A549 (cell line): Measurements from ENCODE around the gene TMTC2. TPM values are rescaled to one million over a fixed set of nuclear protein-coding genes. Genes with fewer than 3 reads are reported as not detected.
A peak's percentile ranks its signal among the peaks of the same experiment; 100 is the strongest.

ENCODE experiments used
- ATAC-seq, 2 experiments: fragments of 200-7000 bp in 1 of 2; fragments of >200 bp in 1 of 2; cut with Nextera tagmentation in 1 of 2; cut with Tn5 transposase in 1 of 2; 3 replicates each; pipeline versions ENCODE4 v1.8.0 to v1.9.1; 2018 to 2020; ENCODE audit warnings: mild to moderate bottlenecking in 1 of 2, moderate library complexity in 1 of 2
- CTCF ChIA-PET: fragments of 300-600 bp; sonication (Branson Sonifier 250); formaldehyde crosslinking; extraction: SDS; loops from one replicate; lab custom pipeline; 2021; ENCODE audit warnings: antibody characterized with exemption, inconsistent platforms; lab: Yijun Ruan, JAX
- POLR2A ChIA-PET: fragments of 350-600 bp; formaldehyde crosslinking; extraction: SDS; loops from one replicate; lab custom pipeline; 2021; ENCODE audit warnings: antibody characterized with exemption, inconsistent platforms; lab: Yijun Ruan, JAX
- DNase-seq, 2 experiments: peaks; one replicate each; pipeline versions ENCODE4 v3.0.0 to v3.0.0-alpha.2; 2011 to 2016; ENCODE audit warnings: low read depth in 1 of 2, low spot score in 1 of 2
- FAIRE-seq: peaks from 2 replicates; lab custom pipeline; 2011; peaks lifted over from hg19 to GRCh38; lab: Jason Lieb, UNC
- H3K27ac ChIP-seq, 2 experiments: fragments of >200 bp; sonication (Bioruptor Twin); formaldehyde crosslinking; 3 replicates each; pipeline ENCODE4 v1.5.1; 2016 to 2017
- H3K4me1 ChIP-seq: fragments of >200 bp; sonication (Bioruptor Twin); formaldehyde crosslinking; 3 replicates; pipeline ENCODE4 v1.6.1; 2016
- H3K4me2 ChIP-seq: fragments of >200 bp; sonication (Bioruptor Twin); formaldehyde crosslinking; 3 replicates; pipeline ENCODE4 v1.6.1; 2016
- H3K4me3 ChIP-seq: fragments of >200 bp; sonication (Bioruptor Twin); formaldehyde crosslinking; 3 replicates; pipeline ENCODE4 v1.5.1; 2016
- H3K9me3 ChIP-seq: fragments of >200 bp; sonication (Bioruptor Twin); formaldehyde crosslinking; 3 replicates; pipeline ENCODE4 v1.6.1; 2016
- CBX2 ChIP-seq: fragments of 200-600 bp; sonication (generic); IDR thresholded peaks from 2 replicates; pipeline ENCODE4 v1.6.1; 2016; ENCODE audit warnings: low read depth, mild to moderate bottlenecking, borderline replicate concordance
- CBX8 ChIP-seq: fragments of 200-600 bp; sonication (generic); IDR thresholded peaks from 2 replicates; pipeline ENCODE4 v1.6.1; 2016
- CEBPB ChIP-seq, 2 experiments: fragments of >200 bp in 1 of 2; sonication (Bioruptor Twin) in 1 of 2; formaldehyde crosslinking in 1 of 2; IDR thresholded peaks; 2 replicates each; pipeline ENCODE4 v1.6.1; 2012 to 2016
- CHD2 ChIP-seq: fragments of 150-350 bp; IDR thresholded peaks from 2 replicates; pipeline ENCODE4 v1.6.1; 2014; ENCODE audit warnings: low read length; ENCODE audit not compliant: partially characterized antibody
- EHF ChIP-seq: fragments of 250-450 bp; sonication (Bioruptor Pico); IDR thresholded peaks from 2 replicates; pipeline ENCODE4 v1.5.0; 2020; ENCODE audit warnings: mild to moderate bottlenecking
- EHMT2 ChIP-seq: fragments of 200-600 bp; sonication (generic); IDR thresholded peaks from 2 replicates; pipeline ENCODE4 v1.6.1; 2016; ENCODE audit warnings: antibody characterized with exemption, low read depth, mild to moderate bottlenecking, moderate library complexity
- EP300 ChIP-seq, 2 experiments: fragments of >200 bp; sonication (Bioruptor Twin); formaldehyde crosslinking; IDR thresholded peaks; 2 replicates in 1 of 2; 3 replicates in 1 of 2; pipeline ENCODE4 v1.6.1; 2016 to 2017
- ESRRA ChIP-seq: fragments of 150-350 bp; IDR thresholded peaks from 2 replicates; pipeline ENCODE4 v1.6.1; 2014; ENCODE audit warnings: mild to moderate bottlenecking, low read length, borderline replicate concordance
- FOSB ChIP-seq: fragments of 250-450 bp; sonication (Bioruptor Pico); IDR thresholded peaks from 2 replicates; pipeline ENCODE4 v1.5.0; 2020; ENCODE audit warnings: mild to moderate bottlenecking, moderate library complexity
- FOSL2 ChIP-seq, 2 experiments: fragments of 450-650 bp in 1 of 2; fragments of >200 bp in 1 of 2; sonication (Bioruptor Twin) in 1 of 2; formaldehyde crosslinking; IDR thresholded peaks; 2 replicates each; pipeline versions ENCODE4 v1.5.0 to v1.6.1; 2016 to 2020; ENCODE audit warnings: mild to moderate bottlenecking in 1 of 2, moderate library complexity in 1 of 2
- GATA3 ChIP-seq: IDR thresholded peaks from 2 replicates; pipeline ENCODE4 v1.6.1; 2012; ENCODE audit warnings: borderline replicate concordance
- HEYL ChIP-seq: fragments of 250-450 bp; sonication (Bioruptor Pico); IDR thresholded peaks from 2 replicates; pipeline ENCODE4 v1.8.0; 2021; ENCODE audit warnings: mild to moderate bottlenecking, moderate library complexity
- HMGXB4 ChIP-seq: fragments of 250-450 bp; sonication (Bioruptor Pico); IDR thresholded peaks from 2 replicates; pipeline ENCODE4 v1.5.0; 2021; ENCODE audit warnings: mild to moderate bottlenecking, moderate library complexity, borderline replicate concordance
- HOXA7 ChIP-seq: fragments of 250-450 bp; sonication (Bioruptor Pico); IDR thresholded peaks from 2 replicates; pipeline ENCODE4 v1.5.0; 2020; ENCODE audit warnings: mild to moderate bottlenecking, moderate library complexity
- HOXB5 ChIP-seq: fragments of 250-450 bp; sonication (Bioruptor Pico); IDR thresholded peaks from 2 replicates; pipeline ENCODE4 v1.5.0; 2020; ENCODE audit warnings: mild to moderate bottlenecking, moderate library complexity
- JUNB ChIP-seq: fragments of >200 bp; sonication (Bioruptor Twin); formaldehyde crosslinking; IDR thresholded peaks from 2 replicates; pipeline ENCODE4 v1.6.1; 2016
- KDM1A ChIP-seq: fragments of 200-600 bp; sonication (generic); IDR thresholded peaks from 2 replicates; pipeline ENCODE4 v1.6.1; 2016; ENCODE audit warnings: low read depth, mild to moderate bottlenecking
- MYC ChIP-seq: IDR thresholded peaks from 2 replicates; pipeline ENCODE4 v1.6.1; 2012; ENCODE audit warnings: mild to moderate bottlenecking, inconsistent platforms, low read length, improper control_type of control experiment, borderline replicate concordance
- PBX3 ChIP-seq: IDR thresholded peaks from 2 replicates; pipeline ENCODE4 v1.6.1; 2012
- POLR2AphosphoS2 ChIP-seq: conservative IDR thresholded peaks from 2 replicates; pipeline ENCODE4 v1.6.1; 2012; ENCODE audit warnings: low read length, improper control_type of control experiment, inconsistent platforms
- RAD21 ChIP-seq, 2 experiments: fragments of >200 bp in 1 of 2; sonication (Bioruptor Twin) in 1 of 2; formaldehyde crosslinking in 1 of 2; IDR thresholded peaks in 1 of 2; conservative IDR thresholded peaks in 1 of 2; 2 replicates in 1 of 2; 3 replicates in 1 of 2; pipeline ENCODE4 v1.6.1; 2012 to 2018; ENCODE audit warnings: inconsistent platforms in 1 of 2
- RCOR1 ChIP-seq: fragments of 150-350 bp; IDR thresholded peaks from 2 replicates; pipeline ENCODE4 v1.6.1; 2014; ENCODE audit warnings: antibody characterized with exemption, low read length, low read depth
- RNF2 ChIP-seq: fragments of 200-600 bp; sonication (generic); IDR thresholded peaks from 2 replicates; pipeline ENCODE4 v1.6.1; 2016; ENCODE audit warnings: low read depth, mild to moderate bottlenecking, antibody characterized with exemption, moderate library complexity, borderline replicate concordance
- SREBF2 ChIP-seq: fragments of 450-650 bp; IDR thresholded peaks from 2 replicates; pipeline ENCODE4 v1.6.1; 2014; ENCODE audit warnings: mild to moderate bottlenecking, moderate library complexity
- TP53 ChIP-seq: fragments of 250-450 bp; sonication (Bioruptor Pico); IDR thresholded peaks from 2 replicates; pipeline ENCODE4 v1.5.0; 2021; ENCODE audit warnings: mild to moderate bottlenecking, moderate library complexity
- ZNF302 ChIP-seq: fragments of 250-450 bp; sonication (Bioruptor Pico); IDR thresholded peaks from 2 replicates; pipeline ENCODE4 v1.9.0; 2021; ENCODE audit warnings: inconsistent platforms, mild to moderate bottlenecking, moderate library complexity
- WGBS: methylation state at CpG from one replicate; pipeline ENCODE4 v1.1.6; 2017; ENCODE audit errors: missing lambda C conversion rate; 5-methylcytosine and 5-hydroxymethylcytosine counted together
- polyA plus RNA-seq, 4 experiments: library from polyadenylated mRNA; depleted of rRNA in 3 of 4; stranded (reverse); fragments of >200 nt; fragmentation: RNase III in 1 of 4; extraction: RNeasy Plus Mini Kit Qiagen cat#74134 plus additional on column Dnase treatment in 1 of 4; gene quantifications; 2 replicates in 3 of 4; 3 replicates in 1 of 4; pipeline ENCODE4 v1.2.3, GENCODE V29; 2011 to 2017
- TF ChIP-seq, protein P1 (sequence below): fragments of >200 bp; sonication (Bioruptor Twin); formaldehyde crosslinking; IDR thresholded peaks from 2 replicates; pipeline ENCODE4 v1.6.1; 2016

Gene TMTC2
- polyA plus RNA-seq, 2 of the 4 experiments (the other 2 are of a cell fraction), result 1.8 to 5.3 TPM

DNA sequence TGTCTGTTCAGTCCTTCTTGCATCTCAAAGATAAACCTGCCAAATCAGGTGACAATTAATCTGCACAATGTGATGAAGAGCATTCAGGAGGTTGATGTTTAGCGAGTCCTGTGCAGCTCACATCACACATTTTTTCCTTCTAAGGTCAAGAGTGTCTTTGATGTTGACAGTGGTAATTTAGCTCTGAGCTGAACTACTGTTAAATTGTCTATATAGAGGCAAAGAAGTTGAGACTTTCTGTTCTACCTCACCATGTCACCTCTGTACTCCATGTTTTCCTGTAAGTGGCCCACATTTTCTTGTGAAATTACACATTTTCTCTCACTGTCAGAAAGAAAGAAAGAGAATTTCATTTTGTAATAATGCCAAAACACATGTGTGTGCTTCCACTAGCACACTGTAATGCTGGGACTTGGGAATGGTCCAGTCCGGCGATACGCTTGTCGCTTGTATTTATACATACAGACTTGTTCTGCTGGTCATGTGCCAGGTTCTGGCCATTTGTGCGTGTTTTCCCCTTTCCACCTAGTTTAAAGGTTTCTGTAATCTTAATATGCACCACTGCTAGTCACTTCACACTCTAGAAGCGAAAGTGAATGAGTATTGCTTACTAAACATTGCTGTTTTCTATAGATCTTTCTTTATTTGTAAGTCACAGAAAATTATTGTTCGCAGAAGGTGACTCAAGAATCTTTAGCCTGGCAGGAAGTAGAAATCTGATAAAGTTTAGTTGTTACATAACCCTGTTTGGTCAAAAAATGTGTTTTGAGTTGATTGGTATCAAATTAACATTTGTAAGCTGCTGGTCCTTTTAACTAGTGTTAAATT is 328.9 kb downstream of the TMTC2 start:
- peaks cover 11% of the 10 kb centered on the region; the same call in 1 of the 3 replicates for H3K4me1 ChIP-seq
- FAIRE-seq, result no peak
- TF ChIP-seq SREBF2, result no peak
- 0 out of 4 replicates have a peak, but pooled peaks of 1 of the 2 experiments have one; percentile 5 for TF ChIP-seq CEBPB (IDR thresholded peaks at IDR 0.05)
- TF ChIP-seq HEYL, result no peak
- TF ChIP-seq TP53 (CRISPR knock-in tag), result no peak
- TF ChIP-seq HOXA7, result no peak
- no peak for TF ChIP-seq FOSL2 (IDR thresholded peaks at IDR 0.05)
- TF ChIP-seq FOSL2 (CRISPR knock-in tag; IDR thresholded peaks at IDR 0.05), result no peak
- peak overlapping the region in 1 of 2 experiments; percentile 47; a peak in 2 of 6 replicates for H3K27ac ChIP-seq
- ChIA-PET CTCF (no interaction called here), POLR2A (no interaction called here)
- ATAC-seq, result no peak
- H3K4me3 ChIP-seq, result no peak overlapping the region
- 60% methylated on average over 8 of the region's 8 CpGs for WGBS
- H3K9me3 ChIP-seq, result peaks cover 3% of the 10 kb centered on the region; the same call in 1 of the 3 replicates
- peak overlapping the region; percentile 40 for H3K4me2 ChIP-seq
- no peak for DNase-seq

DNA sequence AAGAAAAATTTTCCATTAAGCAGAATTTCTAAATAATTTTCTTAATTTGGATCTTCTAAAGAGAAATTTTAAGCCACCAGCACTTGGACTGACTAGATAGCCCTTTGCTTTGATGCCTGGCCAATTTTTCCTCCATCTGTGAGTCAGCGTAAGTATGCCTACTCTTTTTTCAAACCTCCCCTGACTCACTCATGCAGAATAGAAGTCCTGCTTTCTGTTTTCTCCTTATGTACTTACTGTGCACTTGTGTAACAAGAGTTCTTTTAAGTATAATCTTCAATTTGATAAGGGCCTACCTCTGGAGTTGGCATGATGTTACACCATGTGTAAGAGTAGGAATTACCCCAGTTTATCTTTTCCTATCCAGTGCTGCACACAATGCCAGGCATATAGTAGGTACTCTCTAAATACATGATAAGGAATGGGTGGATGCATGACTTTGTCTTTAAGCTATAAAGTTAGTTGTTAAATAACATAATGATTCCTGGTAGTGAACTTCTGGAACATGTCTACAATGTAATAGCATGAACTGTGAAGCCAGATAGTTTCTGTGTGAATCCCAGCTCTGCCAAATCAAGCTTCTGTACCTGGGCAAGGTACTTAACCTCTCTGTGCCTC is 329.6 kb downstream of the TMTC2 start:
- peak; percentile 81 to 97 for ATAC-seq
- 34% methylated on average over 1 of the region's 1 CpG for WGBS
- POLR2A ChIA-PET, result no interaction called here
- DNase-seq, result peak; percentile 4 to 62
- H3K4me2 ChIP-seq, result peak overlapping the region; percentile 40
- no peak overlapping the region for H3K4me3 ChIP-seq
- no peak overlapping the region; a peak in 1 of 6 replicates for H3K27ac ChIP-seq
- FAIRE-seq, result no peak
- TF ChIP-seq CHD2 (no peak), KDM1A (no peak), FOSL2 (IDR thresholded peaks at IDR 0.05) (peak; percentile 26; the same call in 1 of the 2 replicates), FOSL2 (CRISPR knock-in tag; IDR thresholded peaks at IDR 0.05) (0 out of 2 replicates have a peak, but pooled peaks have one; percentile 29), POLR2AphosphoS2 (no peak), EHMT2 (no peak), JUNB (peak; percentile 49; the same call in 1 of the 2 replicates), EHF (CRISPR knock-in tag) (no peak), RNF2 (no peak), ESRRA (no peak)
- H3K9me3 ChIP-seq, result no peaks in the 10 kb centered on the region
- CTCF ChIA-PET, result no interaction called here
- H3K4me1 ChIP-seq, result peaks cover 11% of the 10 kb centered on the region; the same call in 1 of the 3 replicates

DNA sequence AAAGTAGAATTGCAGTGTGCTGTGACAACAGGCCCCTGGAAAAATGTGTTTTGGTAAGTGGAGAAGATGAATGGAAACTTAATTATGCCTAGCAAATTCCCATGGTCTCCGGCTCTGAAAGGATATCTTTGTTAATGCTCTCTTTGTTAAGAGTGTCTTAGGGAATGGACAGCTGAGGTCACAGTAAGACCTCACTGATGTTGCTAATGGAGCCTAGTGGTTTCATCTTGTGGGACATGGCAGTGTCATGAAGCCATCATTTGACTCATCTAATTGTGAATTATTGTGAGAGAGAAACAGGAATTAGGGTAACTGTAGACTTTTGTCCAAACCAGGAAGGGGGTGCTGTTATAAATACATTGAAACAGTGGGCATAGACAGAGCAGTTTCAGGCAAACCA is 330.3 kb downstream of the TMTC2 start:
- Histone ChIP-seq H3K4me3 (no peak overlapping the region), H3K27ac (no peak overlapping the region), H3K4me1 (peaks cover 11% of the 10 kb centered on the region; the same call in 1 of the 3 replicates), H3K9me3 (no peaks in the 10 kb centered on the region), H3K4me2 (no peak overlapping the region)
- POLR2A ChIA-PET, result no interaction called here
- DNase-seq, result no peak
- CTCF ChIA-PET, result no interaction called here
- FAIRE-seq, result no peak
- ATAC-seq, result no peak
- 0% methylated on average over 1 of the region's 1 CpG for WGBS
- no peak for TF ChIP-seq TP53 (CRISPR knock-in tag)
- TF ChIP-seq POLR2AphosphoS2, result no peak
- TF ChIP-seq EP300 (IDR thresholded peaks at IDR 0.05), result no peak
- TF ChIP-seq RAD21 (conservative IDR thresholded peaks at IDR 0.05 in 1 of 2, IDR thresholded peaks at IDR 0.05 in 1 of 2), result no peak
- no peak for TF ChIP-seq FOSB (CRISPR knock-in tag)
- TF ChIP-seq HMGXB4, result no peak
- no peak for TF ChIP-seq RCOR1
- TF ChIP-seq, protein P1, sequence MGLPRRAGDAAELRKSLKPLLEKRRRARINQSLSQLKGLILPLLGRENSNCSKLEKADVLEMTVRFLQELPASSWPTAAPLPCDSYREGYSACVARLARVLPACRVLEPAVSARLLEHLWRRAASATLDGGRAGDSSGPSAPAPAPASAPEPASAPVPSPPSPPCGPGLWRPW, result no peak
- TF ChIP-seq HEYL, result no peak
- TF ChIP-seq ESRRA, result no peak
- no peak for TF ChIP-seq PBX3
- no peak for TF ChIP-seq CBX2
- no peak for TF ChIP-seq HOXB5 (CRISPR knock-in tag)
- TF ChIP-seq CBX8, result no peak
- no peak for TF ChIP-seq ZNF302 (CRISPR knock-in tag)
- no peak for TF ChIP-seq EHF (CRISPR knock-in tag)
- TF ChIP-seq MYC, result no peak
- TF ChIP-seq GATA3, result no peak
